ENCODE measurements around the gene RCN2.

Gene RCN2

DNA sequence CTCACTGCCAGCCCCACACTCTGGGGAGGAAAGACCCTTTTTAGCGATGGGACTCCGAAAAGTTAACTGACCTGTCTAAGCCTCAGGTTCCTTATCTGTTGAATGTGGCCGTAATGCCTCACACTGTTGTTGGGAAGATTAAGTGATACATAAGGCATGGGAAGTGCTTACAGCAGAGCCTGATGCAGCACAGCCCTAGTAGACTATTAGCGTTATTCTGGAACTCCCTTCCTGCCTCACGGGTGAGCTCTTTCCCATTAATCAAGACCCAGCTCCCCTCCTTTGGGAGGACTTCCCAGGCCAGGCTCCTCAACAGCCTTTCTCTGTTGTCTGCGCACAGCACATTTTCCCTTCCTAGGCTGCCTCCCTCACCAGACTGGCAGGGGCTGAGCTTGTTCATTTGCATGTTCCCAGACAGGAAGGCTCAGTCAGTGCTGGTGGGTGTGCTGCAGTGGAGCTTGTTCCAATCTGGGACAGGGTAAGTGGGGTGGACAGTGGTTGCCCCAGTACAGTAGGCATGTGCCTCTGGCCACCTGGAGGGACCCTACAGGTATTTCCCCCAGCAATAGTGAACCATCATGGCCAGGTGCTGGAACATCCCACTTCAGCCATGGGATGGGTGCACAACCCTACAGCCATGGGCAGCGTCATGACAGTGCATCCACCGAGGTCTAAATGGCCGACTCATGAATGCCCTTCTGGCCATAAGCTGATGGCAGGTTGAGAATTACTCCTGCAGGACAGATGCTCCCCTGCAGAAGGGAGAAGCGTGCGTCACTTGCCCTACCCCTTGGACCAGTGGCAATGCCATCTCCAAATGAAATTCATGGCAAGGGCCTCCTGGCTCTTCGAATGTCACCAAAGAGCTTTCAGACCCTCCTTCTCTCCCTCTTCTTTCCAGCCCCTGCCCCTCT lies 57.6 kb downstream of the RCN2 start:
- TF ChIP-seq, protein P1, sequence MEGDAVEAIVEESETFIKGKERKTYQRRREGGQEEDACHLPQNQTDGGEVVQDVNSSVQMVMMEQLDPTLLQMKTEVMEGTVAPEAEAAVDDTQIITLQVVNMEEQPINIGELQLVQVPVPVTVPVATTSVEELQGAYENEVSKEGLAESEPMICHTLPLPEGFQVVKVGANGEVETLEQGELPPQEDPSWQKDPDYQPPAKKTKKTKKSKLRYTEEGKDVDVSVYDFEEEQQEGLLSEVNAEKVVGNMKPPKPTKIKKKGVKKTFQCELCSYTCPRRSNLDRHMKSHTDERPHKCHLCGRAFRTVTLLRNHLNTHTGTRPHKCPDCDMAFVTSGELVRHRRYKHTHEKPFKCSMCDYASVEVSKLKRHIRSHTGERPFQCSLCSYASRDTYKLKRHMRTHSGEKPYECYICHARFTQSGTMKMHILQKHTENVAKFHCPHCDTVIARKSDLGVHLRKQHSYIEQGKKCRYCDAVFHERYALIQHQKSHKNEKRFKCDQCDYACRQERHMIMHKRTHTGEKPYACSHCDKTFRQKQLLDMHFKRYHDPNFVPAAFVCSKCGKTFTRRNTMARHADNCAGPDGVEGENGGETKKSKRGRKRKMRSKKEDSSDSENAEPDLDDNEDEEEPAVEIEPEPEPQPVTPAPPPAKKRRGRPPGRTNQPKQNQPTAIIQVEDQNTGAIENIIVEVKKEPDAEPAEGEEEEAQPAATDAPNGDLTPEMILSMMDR (IDR thresholded peaks at IDR 0.05; ENCODE audit: low read length, missing control alignments): no peak
- H3K4me3 ChIP-seq (replicated peaks; ENCODE audit: low read depth, low read length): no peak overlapping the region
- no peak for DNase-seq (ENCODE audit: low read depth)

DNA sequence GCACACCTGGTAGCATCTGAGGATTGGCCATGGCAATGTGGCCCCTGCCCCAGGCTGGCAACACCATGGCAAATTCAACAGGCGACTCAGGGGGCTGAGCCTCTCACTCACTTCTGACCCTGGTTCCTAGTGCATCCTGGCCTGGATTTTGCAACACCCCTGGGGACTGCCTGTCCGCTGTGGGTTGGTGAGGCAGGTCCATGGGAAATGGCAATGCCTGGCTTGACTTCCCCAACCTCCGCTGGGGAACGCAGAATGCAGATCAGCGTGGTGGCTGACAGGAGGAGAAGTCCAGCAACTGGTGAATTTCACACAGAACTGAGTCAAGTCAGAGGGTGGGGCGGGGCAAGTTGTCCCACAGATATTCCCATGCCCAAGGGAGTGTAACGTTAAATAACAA lies 59.5 kb downstream of the RCN2 start:
- DNase-seq (ENCODE audit: low read depth): no peak
- no peak overlapping the region for H3K4me3 ChIP-seq (replicated peaks; ENCODE audit: low read depth, low read length)
- TF ChIP-seq, protein P1 (IDR thresholded peaks at IDR 0.05; ENCODE audit: low read length, missing control alignments): no peak

DNA sequence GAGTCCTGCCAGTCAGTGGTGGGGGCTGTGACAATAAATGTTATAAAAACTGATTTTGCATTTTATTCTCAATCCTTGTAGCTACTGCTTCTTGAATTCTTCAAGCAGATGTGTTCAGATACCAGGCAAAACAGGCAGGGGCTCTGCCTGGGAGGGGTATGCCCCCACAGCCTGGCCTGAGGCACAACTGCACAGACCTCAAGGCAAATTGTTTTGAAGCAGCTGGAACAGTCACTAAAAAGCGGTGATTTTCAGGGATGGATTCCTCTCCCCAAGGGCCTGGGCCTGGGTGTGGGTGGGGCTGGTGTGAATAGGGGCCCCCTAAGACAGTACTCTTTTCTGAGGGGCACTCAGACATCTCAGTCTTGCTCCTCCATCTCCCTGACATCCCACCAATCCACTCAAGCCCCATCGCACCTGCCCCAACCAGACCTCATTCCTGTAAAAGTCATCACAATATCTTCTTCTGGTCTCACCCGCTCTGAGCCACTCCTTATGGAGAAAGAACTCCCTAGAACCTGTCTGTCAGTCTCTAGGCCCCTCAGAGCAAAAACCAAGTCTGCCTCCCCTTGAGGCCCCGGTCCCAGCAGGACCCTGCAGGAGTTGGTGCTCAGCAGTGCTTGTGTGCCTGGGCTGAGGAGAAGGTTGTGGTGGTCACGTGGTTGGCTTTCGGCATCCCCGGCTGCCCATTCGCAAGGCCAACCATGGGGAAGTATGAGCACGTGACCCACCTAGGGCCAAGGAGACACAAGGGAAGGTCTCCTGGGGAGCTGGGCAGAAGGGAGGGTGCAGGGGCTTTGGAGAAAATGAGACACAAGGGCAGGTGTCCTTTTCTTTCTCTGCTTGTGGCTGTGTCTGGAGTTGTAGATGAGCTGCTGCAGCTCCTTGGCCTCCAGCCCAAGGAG lies 60.4 kb downstream of the RCN2 start:
- no peak for DNase-seq (ENCODE audit: low read depth)
- TF ChIP-seq, protein P1 (IDR thresholded peaks at IDR 0.05; ENCODE audit: low read length, missing control alignments): no peak
- no peak overlapping the region for H3K4me3 ChIP-seq (replicated peaks; ENCODE audit: low read depth, low read length)

DNA sequence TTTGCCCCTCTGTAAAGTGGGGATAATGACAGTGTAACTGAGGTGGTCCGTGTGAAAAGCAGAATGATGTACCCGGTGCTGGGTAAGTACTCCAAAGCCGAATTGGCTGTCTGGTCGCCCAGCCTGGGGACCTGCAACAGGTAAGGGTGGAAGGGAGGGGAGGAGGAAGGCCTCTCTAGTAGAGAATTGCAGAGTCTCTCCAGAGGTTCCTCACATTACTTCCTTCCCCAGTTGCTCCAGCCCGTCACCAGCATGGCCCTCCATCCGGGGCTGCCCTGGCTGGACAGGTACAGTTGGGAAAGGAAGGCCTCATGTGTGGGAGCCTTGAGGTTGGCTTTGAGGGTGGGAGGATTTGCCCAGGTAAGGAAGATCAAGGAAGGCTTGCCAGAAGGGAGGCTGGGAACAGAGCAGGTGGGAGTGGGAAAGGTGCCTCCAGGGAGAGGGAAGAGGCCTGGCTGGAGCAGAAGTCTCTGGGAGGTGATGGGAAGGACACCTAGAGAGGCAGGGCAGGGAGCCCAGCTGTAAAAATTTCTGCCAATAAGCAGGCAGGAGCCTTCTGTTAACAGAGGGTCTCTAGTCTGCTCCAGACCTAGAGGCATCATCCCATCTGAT lies 61.7 kb downstream of the RCN2 start:
- no peak for DNase-seq (ENCODE audit: low read depth)
- TF ChIP-seq, protein P1 (IDR thresholded peaks at IDR 0.05; ENCODE audit: low read length, missing control alignments): no peak

DNA sequence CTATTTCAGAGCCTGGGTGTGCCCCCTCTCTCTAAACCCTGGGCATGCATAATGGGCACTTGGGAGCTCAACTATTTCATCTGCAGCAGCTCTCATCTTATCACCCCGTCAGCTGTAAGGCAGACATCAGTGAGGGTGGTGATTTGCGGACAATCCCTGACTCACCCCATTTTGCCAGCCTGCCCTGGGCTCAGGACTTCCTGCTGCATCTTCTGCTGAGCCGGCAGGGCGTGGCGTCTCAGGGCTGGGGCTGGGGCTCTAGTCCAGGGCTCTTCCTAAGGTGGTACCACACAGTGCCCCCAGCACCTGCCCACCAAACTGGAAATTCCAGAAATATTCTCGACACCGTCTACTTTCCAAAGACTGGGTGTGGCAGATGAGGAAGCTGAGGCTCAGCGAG lies 62.5 kb downstream of the RCN2 start:
- H3K4me3 ChIP-seq (replicated peaks; ENCODE audit: low read depth, low read length): no peak overlapping the region
- no peak for DNase-seq (ENCODE audit: low read depth)
- TF ChIP-seq, protein P1 (IDR thresholded peaks at IDR 0.05; ENCODE audit: low read length, missing control alignments): no peak

More for the DNA sequence above, 61.7 kb downstream of the RCN2 start:
- H3K4me3 ChIP-seq (replicated peaks; ENCODE audit: low read depth, low read length): no peak overlapping the region

DNA sequence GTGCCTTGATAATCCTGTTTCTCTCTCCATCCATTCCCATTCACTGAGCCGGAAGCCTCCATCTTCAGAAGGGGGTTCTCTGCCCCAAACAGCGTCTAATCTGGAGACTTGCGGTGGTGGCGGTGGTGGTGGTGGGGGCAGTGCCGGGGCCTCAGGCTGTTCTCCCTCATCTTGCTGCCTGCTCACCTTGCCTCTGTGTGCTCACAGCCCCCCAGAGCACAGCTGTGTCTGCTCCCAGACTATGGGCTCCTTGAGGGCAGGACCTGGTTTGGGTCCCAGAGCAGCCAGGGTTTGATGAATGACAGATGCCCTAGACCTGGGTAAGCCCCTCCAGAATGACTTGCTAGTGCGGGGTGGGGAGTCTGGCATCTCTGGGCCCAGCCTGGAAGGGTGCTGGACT lies 62.9 kb downstream of the RCN2 start:
- no peak for DNase-seq (ENCODE audit: low read depth)
- TF ChIP-seq, protein P1 (IDR thresholded peaks at IDR 0.05; ENCODE audit: low read length, missing control alignments): no peak
- H3K4me3 ChIP-seq (replicated peaks; ENCODE audit: low read depth, low read length): no peak overlapping the region

Measured in fibroblast of pulmonary artery (primary cell).